GM18951 (cell line): Measurements from ENCODE around the gene CPSF7.
"Not testable (repeated sequence)": the region's sequence is repeated elsewhere in the genome, so short reads cannot be mapped to it uniquely, and the experiment has no call there.

Experiments
- POLR2A ChIP-seq: IDR thresholded peaks from 4 replicates; pipeline ENCODE4 v1.6.1; 2011; ENCODE audit warnings: mild to moderate bottlenecking; ENCODE audit not compliant: insufficient read length, insufficient read depth; ENCODE audit errors: extremely low read depth
- in situ Hi-C: fragments of 300-500 bp; cut with MboI; formaldehyde crosslinking; loops from one replicate; pipeline ENCODE4 v1.12.0; 2022; ENCODE audit warnings: low sequenced_read_pairs, mixed read lengths, inconsistent platforms; ENCODE audit not compliant: unreplicated experiment

Gene CPSF7

DNA sequence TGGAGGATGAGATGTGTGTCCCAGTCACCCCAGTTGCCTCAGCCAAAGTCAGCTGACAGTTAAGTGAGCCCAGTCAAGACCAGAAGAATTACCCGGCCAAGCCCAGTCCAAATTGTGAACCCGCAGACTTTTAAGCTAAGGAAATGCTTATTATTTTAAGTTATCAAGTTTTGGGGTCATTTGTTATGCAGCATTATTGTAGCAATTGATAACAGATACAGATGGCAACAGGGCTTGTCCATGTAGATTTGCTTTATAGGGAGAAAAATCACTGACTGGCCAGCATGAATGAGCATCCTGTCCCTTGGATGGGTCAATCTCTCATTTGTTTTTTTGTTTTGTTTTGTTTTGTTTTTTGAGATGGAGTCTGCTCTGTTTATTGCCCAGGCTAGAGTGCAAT, 23.1 kb upstream of the CPSF7 start:
- TF ChIP-seq POLR2A: no peak
- in situ Hi-C loops: no loop called here

DNA sequence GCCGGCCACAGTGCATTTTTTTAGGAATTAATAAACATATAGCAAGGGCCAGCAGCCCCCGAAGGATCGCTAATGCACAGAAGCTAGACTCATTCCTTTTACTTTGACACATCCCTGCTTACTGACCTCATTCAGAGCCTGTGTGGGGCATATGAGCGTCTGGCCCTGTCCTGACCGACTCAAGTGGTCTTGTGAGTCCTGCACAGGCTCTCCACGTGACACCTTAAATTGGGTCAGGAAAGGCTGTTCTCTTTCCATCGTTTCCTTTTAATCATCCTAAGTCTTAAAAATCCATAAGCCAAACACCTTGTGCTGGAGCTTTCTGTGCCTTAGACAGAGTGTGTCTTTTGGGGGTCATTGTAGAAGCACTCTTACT, 18.8 kb upstream of the CPSF7 start:
- TF ChIP-seq POLR2A: no peak
- in situ Hi-C loops: no loop called here

- TF ChIP-seq POLR2A: no peak
- in situ Hi-C loops: no loop called here
Observed at GRCh38 chr11:61447601-61448551, 18.1 kb upstream of the CPSF7 start.

- in situ Hi-C loops: no loop called here
- no peak for TF ChIP-seq POLR2A
Observed at GRCh38 chr11:61446211-61446651, 16.5 kb upstream of the CPSF7 start.

DNA sequence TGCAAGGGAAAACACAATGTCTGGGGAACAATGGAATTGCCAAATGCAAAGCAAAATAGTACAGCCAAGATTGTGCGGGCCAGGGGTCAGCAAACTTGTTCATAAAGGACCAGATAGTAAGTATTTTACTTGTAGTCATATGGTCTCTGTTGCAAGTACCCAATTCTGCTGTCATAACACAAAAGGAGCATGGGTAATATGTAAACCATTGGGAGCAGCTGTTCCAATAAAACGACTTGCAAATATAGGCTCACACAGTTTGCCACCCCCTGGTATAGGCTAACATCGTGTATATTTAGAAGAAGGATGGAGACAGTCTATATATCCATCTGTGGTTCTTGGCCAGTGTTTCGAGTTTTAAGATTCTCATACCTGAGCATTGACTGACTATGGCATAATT, 15.7 kb upstream of the CPSF7 start:
- in situ Hi-C loops: no loop called here

GRCh38 chr11:61442616-61443015, 12.8 kb upstream of the CPSF7 start:
- in situ Hi-C loops: no loop called here
- no peak for TF ChIP-seq POLR2A

More for the DNA sequence above, 15.7 kb upstream of the CPSF7 start:
- TF ChIP-seq POLR2A: no peak

DNA sequence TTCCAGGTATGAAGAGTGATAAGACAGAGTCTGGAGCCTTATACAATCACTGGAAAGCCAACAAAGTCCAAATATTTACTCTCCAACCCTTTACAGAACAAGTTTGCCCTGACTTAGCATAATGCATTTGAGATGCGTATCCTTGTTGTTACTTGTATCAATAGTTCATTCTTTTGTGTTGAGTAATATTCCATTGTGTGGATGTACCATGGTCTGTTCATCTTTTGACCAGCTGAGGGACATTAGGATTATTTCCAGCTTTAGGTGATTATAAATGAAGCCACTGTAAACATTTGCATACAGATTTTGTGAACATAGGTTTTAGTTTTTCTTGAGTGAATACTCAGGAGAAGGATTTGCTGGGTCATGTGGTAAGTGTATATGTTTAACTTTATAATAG, 9.8 kb upstream of the CPSF7 start:
- no peak for TF ChIP-seq POLR2A
- in situ Hi-C loops: no loop called here

GRCh38 chr11:61437496-61437895, 7.7 kb upstream of the CPSF7 start:
- in situ Hi-C loops: no loop called here
- TF ChIP-seq POLR2A: no peak

GRCh38 chr11:61430839-61431238, 1.1 kb upstream of the CPSF7 start:
- in situ Hi-C loops: not testable (repeated sequence)

DNA sequence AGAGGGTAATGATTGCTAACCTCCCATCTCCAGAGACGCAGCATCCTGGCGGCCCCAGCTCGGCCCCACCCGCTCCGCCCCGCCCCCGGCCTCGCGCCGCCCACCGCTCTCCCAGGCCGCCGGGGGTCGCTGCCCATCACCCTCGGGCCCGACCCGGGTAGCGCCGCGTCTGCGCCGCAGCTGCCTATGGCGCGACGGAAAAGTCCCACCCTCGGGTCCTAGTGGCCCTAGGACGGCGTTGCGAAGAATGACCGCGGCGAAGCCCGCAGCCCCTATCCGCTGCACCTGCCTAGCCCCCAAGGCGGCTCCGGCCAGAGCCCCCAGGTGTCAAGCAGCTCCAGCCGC, 457 bp downstream of the CPSF7 start:
- peak; percentile 34 for TF ChIP-seq POLR2A
- in situ Hi-C loops: no loop called here

DNA sequence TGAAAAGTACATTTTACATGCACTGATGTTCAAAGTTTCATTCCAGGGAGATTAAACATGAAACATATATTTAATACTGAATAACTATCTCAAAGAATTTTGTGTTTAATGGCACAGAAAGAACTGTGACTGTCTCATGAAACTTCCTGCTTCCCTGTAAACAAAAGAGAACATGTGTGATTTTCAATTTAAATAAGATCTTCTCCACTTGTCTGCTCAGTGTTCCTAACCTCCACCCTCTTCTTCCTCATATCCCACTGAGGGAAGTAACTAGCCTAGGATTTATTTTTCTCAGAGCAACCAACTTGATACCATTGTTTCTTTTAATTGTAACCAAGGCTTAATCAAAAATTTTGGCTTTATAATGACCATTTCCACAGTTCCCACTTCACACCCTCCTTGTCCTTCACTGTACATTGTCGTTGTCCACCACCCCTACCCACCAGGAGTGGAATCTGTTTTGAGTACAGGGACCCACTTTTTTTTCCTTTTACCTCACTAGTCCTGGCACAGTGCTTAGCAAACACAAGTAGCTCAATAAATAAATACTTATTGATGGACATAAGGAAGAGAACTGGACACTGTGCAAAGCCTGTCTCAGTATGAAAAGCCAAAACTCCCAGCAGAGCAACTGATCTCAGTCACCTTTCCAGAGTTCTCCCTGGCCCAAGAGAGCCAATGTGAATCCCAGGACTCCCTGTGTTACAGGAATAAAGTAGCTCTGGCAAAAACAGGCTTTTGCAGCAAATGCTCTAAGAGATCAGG, 4.2 kb downstream of the CPSF7 start:
- no peak for TF ChIP-seq POLR2A
- in situ Hi-C loops: no loop called here

GRCh38 chr11:61422226-61422625, 7.5 kb downstream of the CPSF7 start:
- in situ Hi-C loops: no loop called here
- no peak for TF ChIP-seq POLR2A

GRCh38 chr11:61418136-61418535, 11.6 kb downstream of the CPSF7 start:
- TF ChIP-seq POLR2A: no peak
- in situ Hi-C loops: no loop called here

GRCh38 chr11:61417670-61418069, 12.1 kb downstream of the CPSF7 start:
- in situ Hi-C loops: no loop called here
- TF ChIP-seq POLR2A: no peak
